ENCODE data around the gene CEND1. TPM values are rescaled to one million over a fixed set of nuclear protein-coding genes. Genes with fewer than 3 reads are reported as not detected.

CEND1 gene
- total RNA-seq, 1 experiment from 2014 or later: 0.81 TPM

- Mint-ChIP-seq H3K4me3 (peak within 1 kb of the TSS; percentile 65 to 79), H3K27me3 (ENCODE audit: low read depth) (peaks cover 33% of the 10 kb centered on the region), H3K36me3 (ENCODE audit: insufficient read depth in 1 of 3, low read depth in 3 of 3) (peaks cover 6 to 18% (median 12%) of the 10 kb centered on the region in 3 experiments; a peak in 5 of 7 replicates), H3K4me1 (peaks cover 34 to 45% of the 10 kb centered on the region in 2 experiments), H3K27ac (no peak within 1 kb of the TSS), H3K9me3 (no peaks in the 10 kb centered on the region)
- no peak within 1 kb of the TSS for H4K5ac ChIP-seq (ENCODE audit: insufficient read length, low read depth, low read length)
- H2AK5ac ChIP-seq (ENCODE audit: insufficient read length, low read length): no peak within 1 kb of the TSS
- H3K4me2 ChIP-seq (ENCODE audit: insufficient read depth, insufficient read length, low read length): peak within 1 kb of the TSS; percentile 57
- H3K4me1 ChIP-seq (ENCODE audit: insufficient read depth, low read length): no peaks in the 10 kb centered on the region; the same call in 1 of the 2 replicates
- no peak within 1 kb of the TSS for H2BK20ac ChIP-seq (ENCODE audit: low read depth, low read length, poor library complexity, severe bottlenecking)
- H2BK5ac ChIP-seq (ENCODE audit: insufficient read length, low read length): no peak within 1 kb of the TSS
- no peak within 1 kb of the TSS for H3K56ac ChIP-seq (ENCODE audit: insufficient read length, low read depth, low read length)
- no peak within 1 kb of the TSS for H2AFZ ChIP-seq (ENCODE audit: low read length)
- H3T11ph ChIP-seq (ENCODE audit: low read length): no peak within 1 kb of the TSS
- H2BK120ac ChIP-seq (ENCODE audit: low read depth, low read length, poor library complexity, severe bottlenecking): no peak within 1 kb of the TSS
- H3K79me1 ChIP-seq (ENCODE audit: insufficient read depth, low read depth, low read length, poor library complexity, severe bottlenecking): no peaks in the 10 kb centered on the region
- TF ChIP-seq CTCF (conservative IDR thresholded peaks at IDR 0.05): no peak; the same call in 2 of the 3 replicates
- no peaks in the 10 kb centered on the region for H4K20me1 ChIP-seq (ENCODE audit: control insufficient read depth, insufficient read depth, insufficient read length)
- no peak within 1 kb of the TSS for H3K4ac ChIP-seq (ENCODE audit: low read depth, low read length)
- no peaks in the 10 kb centered on the region for H3K9me3 ChIP-seq (ENCODE audit: control insufficient read depth, low read depth, low read length)
- H4K91ac ChIP-seq (ENCODE audit: insufficient read length, low read depth, low read length): no peak within 1 kb of the TSS
- H3K14ac ChIP-seq (ENCODE audit: insufficient read depth, low read length): 0 out of 2 replicates have a peak within 1 kb of the TSS, but pooled peaks have one; percentile 24
- H2BK12ac ChIP-seq (ENCODE audit: insufficient read length, low read depth, low read length): no peak within 1 kb of the TSS
- H3K9ac ChIP-seq (ENCODE audit: extremely low read depth, insufficient read length, low read length): no peak within 1 kb of the TSS
- no peak within 1 kb of the TSS for H3K23ac ChIP-seq (ENCODE audit: insufficient read length, low read depth, low read length)
- no CpG with 5 or more reads among the region's 67 CpGs for WGBS (ENCODE audit: extremely low coverage, insufficient read length, low lambda C conversion rate)
- no peak within 1 kb of the TSS for H2BK15ac ChIP-seq (ENCODE audit: low read depth, low read length)
- no peak within 1 kb of the TSS for H3K18ac ChIP-seq (ENCODE audit: insufficient read length, low read depth, low read length)
- peaks cover 9% of the 10 kb centered on the region; the same call in 1 of the 2 replicates for H3K27me3 ChIP-seq (ENCODE audit: insufficient read depth, low read length)
- H4K8ac ChIP-seq (replicated peaks; ENCODE audit: insufficient read length, low read depth, low read length): no peak within 1 kb of the TSS
- DNase-seq: peak; percentile 79
- no peak within 1 kb of the TSS for H3K27ac ChIP-seq (ENCODE audit: insufficient read length, low read depth, low read length)
- no peaks in the 10 kb centered on the region for H3K79me2 ChIP-seq (ENCODE audit: insufficient read depth, low read length)
- peaks cover 27% of the 10 kb centered on the region for H3K23me2 ChIP-seq (ENCODE audit: insufficient read length, low read depth, low read length, poor library complexity, severe bottlenecking)
Observed at GRCh38 chr11:832529-833113, 42.7 kb upstream of the CEND1 start, which contains the start of gene CD151. Gene CD151, plus strand, starts transcription at chr11:832952. Its CDS starts 3,118 bp downstream, at chr11:836070.

All from H9 (cell line).